Measurements from ENCODE around the gene ZCCHC7.

GRCh38 chr9:37150415-37150814, 30.0 kb downstream of the ZCCHC7 start:
- TF ChIP-seq, protein P1, sequence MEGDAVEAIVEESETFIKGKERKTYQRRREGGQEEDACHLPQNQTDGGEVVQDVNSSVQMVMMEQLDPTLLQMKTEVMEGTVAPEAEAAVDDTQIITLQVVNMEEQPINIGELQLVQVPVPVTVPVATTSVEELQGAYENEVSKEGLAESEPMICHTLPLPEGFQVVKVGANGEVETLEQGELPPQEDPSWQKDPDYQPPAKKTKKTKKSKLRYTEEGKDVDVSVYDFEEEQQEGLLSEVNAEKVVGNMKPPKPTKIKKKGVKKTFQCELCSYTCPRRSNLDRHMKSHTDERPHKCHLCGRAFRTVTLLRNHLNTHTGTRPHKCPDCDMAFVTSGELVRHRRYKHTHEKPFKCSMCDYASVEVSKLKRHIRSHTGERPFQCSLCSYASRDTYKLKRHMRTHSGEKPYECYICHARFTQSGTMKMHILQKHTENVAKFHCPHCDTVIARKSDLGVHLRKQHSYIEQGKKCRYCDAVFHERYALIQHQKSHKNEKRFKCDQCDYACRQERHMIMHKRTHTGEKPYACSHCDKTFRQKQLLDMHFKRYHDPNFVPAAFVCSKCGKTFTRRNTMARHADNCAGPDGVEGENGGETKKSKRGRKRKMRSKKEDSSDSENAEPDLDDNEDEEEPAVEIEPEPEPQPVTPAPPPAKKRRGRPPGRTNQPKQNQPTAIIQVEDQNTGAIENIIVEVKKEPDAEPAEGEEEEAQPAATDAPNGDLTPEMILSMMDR (IDR thresholded peaks at IDR 0.05): no peak
- TF ChIP-seq POLR2A (IDR thresholded peaks at IDR 0.05): no peak

Measured in thyroid gland (tissue), 4 donors.